ENCODE measurements around the gene TBC1D1. TPM values are rescaled to one million over a fixed set of nuclear protein-coding genes. Genes with fewer than 3 reads are reported as not detected.

TBC1D1 gene
- total and polyA plus RNA-seq, 3 experiments from 2014 or later, result 26.7 to 76.1 (median 73.1) TPM

DNA sequence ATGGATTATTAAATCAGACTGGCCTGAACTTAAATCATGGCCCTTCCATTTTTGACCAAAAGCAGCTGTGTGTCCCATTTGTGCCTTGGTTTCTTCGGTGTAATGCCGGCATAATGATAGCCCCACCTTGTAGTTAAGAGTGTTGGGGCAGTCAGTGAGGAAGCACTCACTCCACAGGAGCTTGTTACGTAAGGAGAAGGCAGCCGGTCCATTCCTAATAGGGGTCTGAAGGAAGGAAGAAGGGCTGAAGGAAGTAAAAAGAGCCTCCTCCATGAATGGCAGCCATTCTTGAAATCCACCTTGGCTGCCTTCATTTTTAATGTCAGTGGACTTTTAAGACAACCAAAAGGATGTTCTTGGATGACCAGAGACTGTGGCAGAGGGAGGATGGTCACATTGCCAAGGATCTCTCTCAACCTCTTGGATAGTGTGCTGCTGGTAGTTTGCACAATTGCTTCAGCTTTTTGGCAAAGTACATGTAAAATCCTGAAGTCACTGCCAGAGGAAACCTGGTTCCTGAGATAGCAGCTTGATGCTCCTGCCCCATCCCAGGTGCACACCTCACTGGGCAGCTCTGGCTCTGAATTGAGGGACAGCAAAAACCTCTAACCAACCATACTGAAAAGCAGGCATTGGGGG is 182.8 kb downstream of the TBC1D1 start:
- H3K27ac ChIP-seq (ENCODE audit: low read depth, low read length), result no peak overlapping the region

DNA sequence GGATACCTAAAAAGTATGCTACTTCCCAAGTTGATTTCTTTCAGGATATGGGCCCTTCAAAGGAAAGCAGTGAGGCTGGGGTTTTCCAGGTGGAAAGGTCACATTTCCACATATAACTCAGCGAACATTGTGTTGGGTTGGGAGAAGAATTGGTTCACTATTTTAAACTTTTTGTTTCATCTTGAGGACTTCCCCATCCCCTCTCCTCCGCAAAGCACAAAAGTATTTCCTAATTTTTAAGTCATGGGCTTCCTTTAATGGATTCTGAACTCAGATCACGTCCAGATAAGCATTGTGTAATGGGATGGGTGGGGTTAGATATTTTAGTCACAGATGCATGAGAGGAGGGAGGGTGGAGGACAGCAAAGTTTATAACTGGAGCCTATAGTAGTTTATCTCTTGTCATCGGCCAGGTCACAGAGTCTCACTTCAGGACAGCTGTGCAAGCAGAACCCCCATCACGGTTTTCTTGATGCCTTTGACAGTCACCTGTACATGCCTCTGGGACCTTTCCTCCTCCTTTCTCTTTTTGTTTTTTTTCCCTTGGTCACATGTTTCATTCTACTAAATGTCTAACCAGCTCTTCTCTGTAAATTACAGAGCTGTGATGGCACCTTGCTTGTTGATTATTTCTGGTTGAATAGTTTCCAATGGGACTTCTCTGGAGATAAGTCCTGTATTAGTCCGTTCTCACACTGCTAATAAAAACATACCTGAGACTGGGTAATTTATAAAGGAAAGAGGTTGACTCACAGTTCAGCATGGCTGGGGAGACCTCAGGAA is 184.7 kb downstream of the TBC1D1 start:
- no peaks in the 10 kb centered on the region for H3K27me3 Mint-ChIP-seq
- POLR2A ChIA-PET, result no interaction called here
- H3K36me3 Mint-ChIP-seq, result peaks cover 4 to 71% (median 12%) of the 10 kb centered on the region in 3 donors
- H3K27me3 ChIP-seq (ENCODE audit: insufficient read depth, low read length, poor library complexity, severe bottlenecking), result no peaks in the 10 kb centered on the region
- H3K9me3 Mint-ChIP-seq, result no peaks in the 10 kb centered on the region
- no peaks in the 10 kb centered on the region for H3K4me1 ChIP-seq (ENCODE audit: insufficient read depth, low read length)
- H3K27ac Mint-ChIP-seq, result peak overlapping the region in 1 of 8 donors; percentile 39
- no peak overlapping the region for H3K4me3 ChIP-seq (ENCODE audit: low read length)
- no peak for DNase-seq
- CTCF ChIA-PET, result no interaction called here
- H3K4me3 Mint-ChIP-seq, result no peak overlapping the region
- peaks cover 3% of the 10 kb centered on the region for H3K36me3 ChIP-seq (ENCODE audit: insufficient read depth, low read length)
- peaks cover 0 to 8% (median 2%) of the 10 kb centered on the region in 3 donors for H3K4me1 Mint-ChIP-seq
- no peaks in the 10 kb centered on the region for H3K9me3 ChIP-seq (ENCODE audit: low read length)
- no peak overlapping the region for H3K27ac ChIP-seq (ENCODE audit: low read depth, low read length)

More for the DNA sequence above, 182.8 kb downstream of the TBC1D1 start:
- Mint-ChIP-seq H3K27ac (no peak overlapping the region), H3K9me3 (no peaks in the 10 kb centered on the region), H3K36me3 (peaks cover 4 to 62% (median 18%) of the 10 kb centered on the region in 3 donors), H3K4me1 (peaks cover 2 to 11% (median 5%) of the 10 kb centered on the region in 3 donors), H3K27me3 (no peaks in the 10 kb centered on the region), H3K4me3 (no peak overlapping the region)
- Histone ChIP-seq H3K9me3 (ENCODE audit: low read length) (no peaks in the 10 kb centered on the region), H3K36me3 (ENCODE audit: insufficient read depth, low read length) (peaks cover 3% of the 10 kb centered on the region), H3K27me3 (ENCODE audit: insufficient read depth, low read length, poor library complexity, severe bottlenecking) (no peaks in the 10 kb centered on the region), H3K4me3 (ENCODE audit: low read length) (no peak overlapping the region), H3K4me1 (ENCODE audit: insufficient read depth, low read length) (no peaks in the 10 kb centered on the region)
- ChIA-PET POLR2A (no interaction called here), CTCF (no interaction called here)
- DNase-seq, result no peak

DNA sequence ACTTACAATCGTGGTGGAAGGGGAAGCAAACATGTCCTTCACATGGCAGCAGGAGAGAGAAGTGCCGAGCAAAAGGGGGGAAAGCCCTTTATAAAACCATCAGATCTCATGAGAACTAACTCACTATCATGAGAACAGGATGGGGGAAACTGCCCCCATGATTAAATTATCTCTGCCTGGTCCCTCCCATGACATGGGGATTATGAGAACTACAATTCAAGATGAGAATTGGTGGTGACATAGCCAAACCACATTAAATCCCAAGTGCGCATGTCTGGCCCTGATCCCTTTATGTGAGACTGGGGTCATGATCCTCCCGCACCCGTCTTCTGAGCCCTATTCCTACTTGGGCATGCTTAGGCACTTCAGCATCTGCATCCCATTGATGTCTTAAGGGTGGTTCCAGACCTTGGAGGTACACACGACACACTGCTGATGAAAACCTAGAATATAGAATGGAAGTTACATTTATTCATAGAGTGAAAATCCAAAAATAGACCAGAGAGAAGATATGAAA is 185.3 kb downstream of the TBC1D1 start:
- no peak for DNase-seq
- Histone ChIP-seq H3K27me3 (ENCODE audit: insufficient read depth, low read length, poor library complexity, severe bottlenecking) (no peaks in the 10 kb centered on the region), H3K36me3 (ENCODE audit: insufficient read depth, low read length) (peaks cover 3% of the 10 kb centered on the region), H3K9me3 (ENCODE audit: low read length) (no peaks in the 10 kb centered on the region), H3K27ac (ENCODE audit: low read depth, low read length) (no peak overlapping the region), H3K4me1 (ENCODE audit: insufficient read depth, low read length) (no peaks in the 10 kb centered on the region), H3K4me3 (ENCODE audit: low read length) (no peak overlapping the region)
- POLR2A ChIA-PET, result no interaction called here
- Mint-ChIP-seq H3K4me3 (no peak overlapping the region), H3K27me3 (no peaks in the 10 kb centered on the region), H3K36me3 (peaks cover 4 to 70% (median 11%) of the 10 kb centered on the region in 3 donors), H3K9me3 (no peaks in the 10 kb centered on the region), H3K27ac (peak overlapping the region in 1 of 8 donors; percentile 39), H3K4me1 (peaks cover 0 to 8% (median 2%) of the 10 kb centered on the region in 3 donors)
- CTCF ChIA-PET, result no interaction called here

DNA sequence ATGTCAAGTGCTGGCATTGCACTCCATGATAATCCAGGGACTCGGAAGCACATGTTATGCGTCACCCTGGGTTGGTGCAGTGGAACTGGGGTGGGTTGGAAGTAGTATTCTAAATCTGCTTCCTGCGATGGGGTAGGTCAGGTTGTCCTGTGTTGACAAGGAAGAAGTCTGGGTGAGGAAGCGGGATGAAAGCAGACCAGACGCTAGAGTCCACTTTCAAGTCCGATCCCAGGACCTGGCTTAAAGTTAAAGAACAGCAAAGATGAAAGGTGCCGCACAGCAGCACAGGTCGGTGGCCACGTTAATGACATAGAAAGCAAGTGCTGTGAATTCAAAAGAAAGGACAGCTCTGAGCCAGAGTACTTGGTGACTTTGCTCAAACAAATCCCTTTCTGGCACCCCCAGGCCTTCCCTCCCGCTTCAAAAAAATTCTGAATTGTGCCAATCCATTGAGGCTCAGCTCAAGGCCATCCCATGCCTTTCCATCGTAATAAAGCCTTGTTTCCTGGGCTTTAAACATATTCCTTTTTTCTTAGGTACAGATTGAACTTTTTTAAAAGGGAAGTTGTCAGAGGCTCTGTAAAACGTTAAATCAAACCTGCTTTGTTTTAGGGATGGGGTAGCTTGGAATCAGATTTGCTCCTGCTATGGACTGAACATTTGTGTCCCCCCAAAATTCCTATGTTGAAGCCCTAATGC is 187.1 kb downstream of the TBC1D1 start:
- POLR2A ChIA-PET, result no interaction called here
- no peaks in the 10 kb centered on the region for H3K9me3 Mint-ChIP-seq
- H3K27me3 Mint-ChIP-seq, result peaks cover 0 to 1% of the 10 kb centered on the region in 2 donors
- Histone ChIP-seq H3K4me1 (ENCODE audit: insufficient read depth, low read length) (no peaks in the 10 kb centered on the region), H3K36me3 (ENCODE audit: insufficient read depth, low read length) (peaks cover under 1% of the 10 kb centered on the region), H3K4me3 (ENCODE audit: low read length) (no peak overlapping the region), H3K27me3 (ENCODE audit: insufficient read depth, low read length, poor library complexity, severe bottlenecking) (no peaks in the 10 kb centered on the region), H3K27ac (ENCODE audit: low read depth, low read length) (no peak overlapping the region), H3K9me3 (ENCODE audit: low read length) (no peaks in the 10 kb centered on the region)
- CTCF ChIA-PET, result interaction anchor here (1.5 kb wide), 1 partner anchor 20 kb away, joined by 3 read pairs; no protein-coding TSS in a partner anchor
- H3K4me3 Mint-ChIP-seq, result no peak overlapping the region
- peaks cover 4 to 69% (median 12%) of the 10 kb centered on the region in 3 donors for H3K36me3 Mint-ChIP-seq
- peaks cover 0 to 8% (median 0%) of the 10 kb centered on the region in 3 donors for H3K4me1 Mint-ChIP-seq
- no peak for DNase-seq
- H3K27ac Mint-ChIP-seq, result peak overlapping the region in 1 of 8 donors; percentile 36

DNA sequence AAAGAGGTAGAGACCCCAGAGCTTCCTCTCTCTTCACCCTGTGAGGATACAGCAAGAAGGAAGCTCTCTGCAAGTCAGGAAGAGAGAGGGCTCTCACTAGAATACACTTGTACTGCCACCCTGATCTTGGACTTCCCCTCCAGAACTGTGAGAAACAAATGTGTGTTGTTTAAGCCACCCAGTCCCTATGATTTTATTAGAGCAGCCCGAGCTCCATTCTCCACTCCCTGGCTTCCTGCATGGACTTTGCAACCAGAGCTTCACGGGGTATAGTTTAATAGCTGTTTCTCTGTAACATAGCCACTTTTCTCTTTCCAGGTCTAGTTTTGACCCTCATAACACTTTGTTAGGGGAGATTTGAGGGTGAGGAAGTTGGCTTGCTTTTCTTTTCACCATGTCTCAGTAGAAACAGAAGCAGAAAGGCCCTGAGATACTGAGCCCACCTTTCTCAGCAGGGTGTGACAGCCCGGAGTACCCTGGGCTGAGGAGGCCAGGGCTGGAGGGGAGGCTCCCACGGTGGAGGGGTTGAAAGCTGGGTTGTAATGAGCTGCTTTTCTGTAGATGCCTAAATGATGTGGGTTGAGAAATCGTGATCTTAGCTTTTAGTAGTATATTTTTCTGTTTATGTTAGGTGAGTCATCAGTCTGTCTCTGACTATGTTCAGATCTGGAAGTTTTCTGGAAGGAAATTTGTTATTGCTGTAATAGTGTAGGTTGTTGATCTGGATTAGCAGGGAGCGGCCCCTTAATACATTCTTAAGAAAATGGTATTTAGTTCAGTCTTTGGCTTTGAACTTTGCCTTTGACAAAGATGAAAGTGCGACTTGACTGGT is 187.9 kb downstream of the TBC1D1 start:
- Histone ChIP-seq H3K9me3 (ENCODE audit: low read length) (no peaks in the 10 kb centered on the region), H3K4me3 (ENCODE audit: low read length) (no peak overlapping the region), H3K36me3 (ENCODE audit: insufficient read depth, low read length) (no peaks in the 10 kb centered on the region), H3K27me3 (ENCODE audit: insufficient read depth, low read length, poor library complexity, severe bottlenecking) (no peaks in the 10 kb centered on the region), H3K4me1 (ENCODE audit: insufficient read depth, low read length) (no peaks in the 10 kb centered on the region), H3K27ac (ENCODE audit: low read depth, low read length) (no peak overlapping the region)
- peak overlapping the region in 4 of 8 donors; percentile 2 to 58 (median 21) for H3K27ac Mint-ChIP-seq
- CTCF ChIA-PET, result interaction anchor here (1.5 kb wide), 1 partner anchor 19 kb away, joined by 3 read pairs; no protein-coding TSS in a partner anchor
- peaks cover 0 to 1% of the 10 kb centered on the region in 2 donors for H3K27me3 Mint-ChIP-seq
- H3K9me3 Mint-ChIP-seq, result no peaks in the 10 kb centered on the region
- H3K4me3 Mint-ChIP-seq, result no peak overlapping the region
- DNase-seq, result no peak
- peaks cover 0 to 8% (median 0%) of the 10 kb centered on the region in 3 donors for H3K4me1 Mint-ChIP-seq
- POLR2A ChIA-PET, result no interaction called here
- peaks cover 0 to 67% (median 10%) of the 10 kb centered on the region in 3 donors for H3K36me3 Mint-ChIP-seq

DNA sequence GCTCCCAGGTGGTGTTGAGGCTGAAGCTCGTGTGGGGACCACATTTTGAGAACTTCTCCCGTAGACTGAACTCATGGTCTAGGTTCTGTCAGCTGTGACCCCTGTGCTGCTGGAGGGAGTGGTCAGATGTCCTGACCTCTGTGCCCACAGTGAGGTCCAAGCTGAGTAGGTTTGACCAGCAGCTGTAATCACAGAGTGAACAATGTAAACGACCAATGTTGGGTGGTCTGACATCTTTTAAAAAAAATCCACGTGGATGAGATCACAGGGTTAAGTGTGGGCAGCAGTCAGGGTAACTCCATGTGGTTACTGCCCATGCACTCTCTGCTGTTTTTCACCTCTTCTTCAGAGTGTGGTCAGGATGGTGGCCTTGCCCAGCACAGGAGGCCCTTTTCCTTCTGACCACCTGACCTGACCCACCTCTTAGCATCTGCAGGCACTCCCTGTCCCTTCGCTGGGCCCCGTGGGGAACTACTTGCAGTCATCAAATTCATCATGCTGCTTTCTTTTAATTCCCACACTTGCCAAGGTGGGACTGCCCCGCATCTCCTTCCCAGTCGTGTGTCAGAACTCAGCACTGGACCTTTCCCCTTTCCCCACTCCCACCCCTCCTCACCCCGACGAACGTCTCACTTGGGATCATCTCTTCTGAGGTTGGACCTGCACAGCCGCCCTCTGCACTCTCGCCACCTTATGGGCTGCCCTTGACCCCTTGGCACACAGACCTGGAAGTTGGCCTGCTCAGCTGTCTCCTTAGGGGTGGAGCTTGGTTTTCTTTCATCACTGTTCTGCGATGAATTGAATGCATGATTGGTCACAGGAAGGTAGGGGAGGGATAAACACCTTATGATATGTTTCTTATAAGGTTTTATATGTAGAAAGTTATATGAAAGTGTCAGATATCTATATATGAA is 189.4 kb downstream of the TBC1D1 start:
- H3K27ac ChIP-seq (ENCODE audit: low read depth, low read length), result no peak overlapping the region
- CTCF ChIA-PET, result no interaction called here
- Mint-ChIP-seq H3K9me3 (no peaks in the 10 kb centered on the region), H3K4me3 (no peak overlapping the region), H3K36me3 (peaks cover 0 to 71% (median 12%) of the 10 kb centered on the region in 3 donors), H3K27me3 (peaks cover 0 to 1% of the 10 kb centered on the region in 2 donors), H3K27ac (peak overlapping the region in 2 of 8 donors; percentile 5 to 27), H3K4me1 (peaks cover 0 to 8% (median 0%) of the 10 kb centered on the region in 3 donors)
- no peak for DNase-seq
- POLR2A ChIA-PET, result no interaction called here
- no peaks in the 10 kb centered on the region for H3K36me3 ChIP-seq (ENCODE audit: insufficient read depth, low read length)
- H3K4me3 ChIP-seq (ENCODE audit: low read length), result no peak overlapping the region
- H3K4me1 ChIP-seq (ENCODE audit: insufficient read depth, low read length), result no peaks in the 10 kb centered on the region
- H3K27me3 ChIP-seq (ENCODE audit: insufficient read depth, low read length, poor library complexity, severe bottlenecking), result no peaks in the 10 kb centered on the region
- H3K9me3 ChIP-seq (ENCODE audit: low read length), result no peaks in the 10 kb centered on the region

DNA sequence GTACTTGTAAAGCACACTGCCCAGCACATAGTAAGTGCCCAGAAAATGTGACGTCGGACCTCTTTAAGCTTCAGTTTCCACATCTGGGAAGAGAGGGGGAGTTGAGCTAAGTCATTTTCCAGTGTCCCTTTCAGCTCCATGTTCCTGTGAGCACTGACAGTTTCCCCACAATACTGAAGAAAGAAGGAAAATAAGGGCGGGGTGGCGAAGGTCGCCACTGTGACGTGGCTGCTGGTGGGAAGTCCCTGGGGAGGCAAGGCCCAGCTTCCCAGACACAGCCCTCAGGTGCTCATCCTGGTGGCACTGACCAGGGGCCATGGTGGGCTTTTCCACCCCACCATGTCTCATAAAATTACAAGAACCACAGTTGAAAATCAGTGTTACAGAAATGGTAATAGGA is 191.1 kb downstream of the TBC1D1 start:
- H3K9me3 ChIP-seq (ENCODE audit: low read length), result no peaks in the 10 kb centered on the region
- no peak overlapping the region for H3K4me3 ChIP-seq (ENCODE audit: low read length)
- H3K27me3 Mint-ChIP-seq, result peaks cover 0 to 1% of the 10 kb centered on the region in 2 donors
- H3K9me3 Mint-ChIP-seq, result no peaks in the 10 kb centered on the region
- H3K27ac Mint-ChIP-seq, result peak overlapping the region in 1 of 8 donors; percentile 40
- H3K4me1 Mint-ChIP-seq, result peaks cover 0 to 8% (median under 1%) of the 10 kb centered on the region in 3 donors
- no peaks in the 10 kb centered on the region for H3K4me1 ChIP-seq (ENCODE audit: insufficient read depth, low read length)
- CTCF ChIA-PET, result interaction anchor here (0.7 kb wide), 1 partner anchor 9 kb away, joined by 3 read pairs; no protein-coding TSS in a partner anchor
- peaks cover 0 to 69% (median 9%) of the 10 kb centered on the region in 3 donors for H3K36me3 Mint-ChIP-seq
- no peaks in the 10 kb centered on the region for H3K36me3 ChIP-seq (ENCODE audit: insufficient read depth, low read length)
- DNase-seq, result no peak
- no peak overlapping the region for H3K4me3 Mint-ChIP-seq
- no peak overlapping the region for H3K27ac ChIP-seq (ENCODE audit: low read depth, low read length)
- no peaks in the 10 kb centered on the region for H3K27me3 ChIP-seq (ENCODE audit: insufficient read depth, low read length, poor library complexity, severe bottlenecking)
- POLR2A ChIA-PET, result no interaction called here

Data from CD8-positive, alpha-beta memory T cell (primary cell).